Naive thymus-derived CD4-positive, alpha-beta T cell (primary cell): ENCODE measurements around the gene FGF1. TPM values are rescaled to one million over a fixed set of nuclear protein-coding genes. Genes with fewer than 3 reads are reported as not detected.

ENCODE experiments used
- ATAC-seq: fragments of 150-1000 bp; cut with Tn5 transposase; 2 replicates; pipeline ENCODE4 v1.10.0; 2021; ENCODE audit warnings: mild to moderate bottlenecking, moderate library complexity
- CTCF ChIA-PET: fragments of 350-600 bp; sonication (Branson Sonifier 250); formaldehyde crosslinking; loops from one replicate; lab custom pipeline; 2021; ENCODE audit warnings: antibody characterized with exemption; lab: Charles Lee
- POLR2A ChIA-PET: fragments of 350-600 bp; sonication (Branson Sonifier 250); formaldehyde crosslinking; loops from one replicate; lab custom pipeline; 2021; ENCODE audit warnings: antibody characterized with exemption, inconsistent platforms; lab: Charles Lee
- DNase-seq, 9 donors: peaks; one replicate each; pipeline versions ENCODE4 v3.0.0 to v3.0.0-alpha.2; 2020 to 2022; ENCODE audit warnings: mixed read lengths in 1 of 9
- H3K27ac ChIP-seq: one replicate; pipeline ENCODE4 v1.7.0; 2013; ENCODE audit warnings: mild to moderate bottlenecking, low read depth, low read length, moderate library complexity
- H3K27me3 ChIP-seq, 2 donors: one replicate each; pipeline ENCODE4 v1.7.0; 2013; ENCODE audit warnings: low read length in 2 of 2, mild to moderate bottlenecking in 2 of 2, moderate library complexity in 2 of 2; ENCODE audit not compliant: control insufficient read depth in 2 of 2, insufficient read depth in 2 of 2
- H3K36me3 ChIP-seq, 3 experiments: 1 replicate in 2 of 3; 2 replicates in 1 of 3; pipeline ENCODE4 v1.7.0; 2013; ENCODE audit warnings: low read length in 3 of 3, mild to moderate bottlenecking in 3 of 3, moderate library complexity in 1 of 3; ENCODE audit not compliant: insufficient read depth in 3 of 3, control insufficient read depth in 2 of 3
- H3K4me1 ChIP-seq, 2 donors: one replicate each; pipeline ENCODE4 v1.7.0; 2013; ENCODE audit warnings: low read length in 2 of 2, mild to moderate bottlenecking in 2 of 2, moderate library complexity in 1 of 2; ENCODE audit not compliant: control insufficient read depth in 2 of 2, insufficient read depth in 2 of 2
- H3K4me3 ChIP-seq: 2 replicates; pipeline ENCODE4 v1.7.0; 2013; ENCODE audit warnings: mild to moderate bottlenecking, low read length
- H3K9me3 ChIP-seq, 3 experiments: 1 replicate in 2 of 3; 2 replicates in 1 of 3; pipeline ENCODE4 v1.7.0; 2013; ENCODE audit warnings: low read length in 3 of 3; ENCODE audit not compliant: control insufficient read depth in 2 of 3
- H3K27ac Mint-ChIP-seq, 9 donors: one replicate each; pipeline ENCODE4 v1.8.0; 2020 to 2022; ENCODE audit warnings: mixed read lengths in 9 of 9, mild to moderate bottlenecking in 8 of 9, moderate library complexity in 5 of 9, inconsistent platforms in 2 of 9
- H3K27me3 Mint-ChIP-seq, 5 donors: one replicate each; pipeline ENCODE4 v1.8.0; 2021 to 2022; ENCODE audit warnings: mixed read lengths in 5 of 5, mild to moderate bottlenecking in 1 of 5
- H3K36me3 Mint-ChIP-seq, 5 donors: one replicate each; pipeline ENCODE4 v1.8.0; 2020 to 2022; ENCODE audit warnings: mixed read lengths in 5 of 5, mild to moderate bottlenecking in 3 of 5, inconsistent platforms in 1 of 5
- H3K4me1 Mint-ChIP-seq, 7 donors: one replicate each; pipeline ENCODE4 v1.8.0; 2020 to 2022; ENCODE audit warnings: mixed read lengths in 7 of 7, mild to moderate bottlenecking in 3 of 7, inconsistent platforms in 1 of 7
- H3K4me3 Mint-ChIP-seq, 10 donors: one replicate each; pipeline ENCODE4 v1.8.0; 2020 to 2022; ENCODE audit warnings: mild to moderate bottlenecking in 10 of 10, mixed read lengths in 10 of 10, moderate library complexity in 6 of 10, inconsistent platforms in 2 of 10
- H3K9me3 Mint-ChIP-seq, 11 donors: one replicate each; pipeline ENCODE4 v1.8.0; 2020 to 2022; ENCODE audit warnings: mixed read lengths in 11 of 11, mild to moderate bottlenecking in 4 of 11, inconsistent platforms in 1 of 11, moderate library complexity in 1 of 11
- intact Hi-C, 2 donors: fragments of 100-400 bp; cut with micrococcal nuclease; formaldehyde crosslinking; loops; one replicate each; pipeline ENCODE4 v1.15.1; 2023
- polyA plus RNA-seq, 2 donors: library from polyadenylated mRNA; unstranded; fragments of 300-500 nt; fragmentation: Illumina TruSeq; gene quantifications; one replicate each; pipeline ENCODE4 v1.2.3, GENCODE V29; 2021
- total RNA-seq, 6 experiments: library from RNA in 5 of 6; stranded (reverse) in 5 of 6; gene quantifications; 1 replicate in 5 of 6; 2 replicates in 1 of 6; pipeline ENCODE4 v1.2.3 and lab custom pipeline; 2021 to 2026

Gene FGF1
- total and polyA plus RNA-seq, 7 experiments from 2014 or later: not detected

DNA sequence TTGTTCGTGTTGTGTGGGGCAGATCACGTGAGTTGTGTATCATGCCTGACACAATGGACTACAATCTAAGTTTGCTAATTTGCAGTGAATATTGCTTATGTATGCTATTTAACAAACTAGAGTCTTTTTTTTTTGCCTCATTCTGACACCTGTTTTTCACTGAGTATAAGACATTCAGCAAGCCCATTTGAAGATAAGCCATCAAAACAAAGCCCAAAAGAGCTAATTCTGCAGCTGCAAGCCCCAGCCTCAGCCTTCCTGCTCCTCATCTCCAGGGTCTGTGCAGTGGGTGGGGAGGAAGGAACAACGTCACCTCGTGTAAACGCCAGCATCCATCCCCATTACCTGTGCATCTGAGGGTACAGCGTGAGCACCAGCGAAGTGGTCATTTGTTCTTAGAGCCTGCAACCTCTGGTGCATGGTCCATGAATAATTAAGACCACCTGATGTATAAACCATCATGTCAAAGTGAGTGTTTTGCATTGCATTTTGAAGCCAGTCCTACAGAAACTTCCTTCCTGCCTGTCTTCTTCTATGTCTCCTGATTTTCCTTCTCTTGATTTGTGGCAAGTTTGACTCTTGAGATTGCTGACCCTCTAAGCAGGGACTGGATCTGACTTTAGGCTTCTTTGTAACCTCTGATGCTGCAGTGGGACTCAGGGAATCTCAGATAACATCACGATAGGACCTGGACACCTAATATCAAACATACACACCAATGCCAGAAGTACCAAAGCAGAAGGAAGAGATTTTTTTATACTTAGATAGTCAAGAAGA lies 73.2 kb downstream of the FGF1 start:
- Mint-ChIP-seq H3K27me3 (peaks cover 3 to 22% (median 11%) of the 10 kb centered on the region in 5 donors), H3K9me3 (peaks cover 0 to under 1% (median 0%) of the 10 kb centered on the region in 11 donors), H3K27ac (no peak overlapping the region), H3K4me1 (peaks cover 0 to 6% (median 4%) of the 10 kb centered on the region in 7 donors), H3K4me3 (no peak overlapping the region), H3K36me3 (no peaks in the 10 kb centered on the region)
- Histone ChIP-seq H3K4me3 (no peak overlapping the region), H3K36me3 (no peaks in the 10 kb centered on the region), H3K27me3 (no peaks in the 10 kb centered on the region), H3K4me1 (no peaks in the 10 kb centered on the region), H3K27ac (no peak overlapping the region), H3K9me3 (no peaks in the 10 kb centered on the region)
- ChIA-PET CTCF (no interaction called here), POLR2A (no interaction called here)
- no peak for DNase-seq
- no peak for ATAC-seq
- intact Hi-C loops: loop anchor here (5.0 to 10.0 kb wide), 2 partner anchors 460 to 1212 kb away; no protein-coding TSS in a partner anchor

DNA sequence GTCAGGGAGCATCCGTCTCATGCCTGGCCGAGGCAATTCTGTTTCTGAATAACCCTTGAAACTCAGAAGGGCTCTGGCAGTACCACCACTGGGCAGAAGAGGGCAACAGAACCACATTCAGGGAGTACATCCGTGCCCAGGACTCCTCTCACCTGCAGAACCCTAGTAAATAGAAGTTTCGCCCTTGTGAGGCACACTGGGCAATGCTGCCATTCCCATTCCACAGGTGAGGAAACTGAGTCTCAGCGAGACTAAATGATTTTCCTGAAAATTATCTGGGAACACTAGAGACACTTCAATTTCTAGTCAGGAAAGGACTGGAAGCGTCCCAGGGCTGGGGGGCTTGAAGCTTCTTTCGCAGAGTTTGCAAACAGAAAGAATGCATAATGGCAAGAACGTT lies 74.7 kb downstream of the FGF1 start:
- peaks cover 3 to 22% (median 11%) of the 10 kb centered on the region in 5 donors for H3K27me3 Mint-ChIP-seq
- CTCF ChIA-PET: interaction anchor here (0.8 to 1.4 kb wide), 2 partner anchors 87 to 142 kb away, joined by 3 read pairs; no protein-coding TSS in a partner anchor

DNA sequence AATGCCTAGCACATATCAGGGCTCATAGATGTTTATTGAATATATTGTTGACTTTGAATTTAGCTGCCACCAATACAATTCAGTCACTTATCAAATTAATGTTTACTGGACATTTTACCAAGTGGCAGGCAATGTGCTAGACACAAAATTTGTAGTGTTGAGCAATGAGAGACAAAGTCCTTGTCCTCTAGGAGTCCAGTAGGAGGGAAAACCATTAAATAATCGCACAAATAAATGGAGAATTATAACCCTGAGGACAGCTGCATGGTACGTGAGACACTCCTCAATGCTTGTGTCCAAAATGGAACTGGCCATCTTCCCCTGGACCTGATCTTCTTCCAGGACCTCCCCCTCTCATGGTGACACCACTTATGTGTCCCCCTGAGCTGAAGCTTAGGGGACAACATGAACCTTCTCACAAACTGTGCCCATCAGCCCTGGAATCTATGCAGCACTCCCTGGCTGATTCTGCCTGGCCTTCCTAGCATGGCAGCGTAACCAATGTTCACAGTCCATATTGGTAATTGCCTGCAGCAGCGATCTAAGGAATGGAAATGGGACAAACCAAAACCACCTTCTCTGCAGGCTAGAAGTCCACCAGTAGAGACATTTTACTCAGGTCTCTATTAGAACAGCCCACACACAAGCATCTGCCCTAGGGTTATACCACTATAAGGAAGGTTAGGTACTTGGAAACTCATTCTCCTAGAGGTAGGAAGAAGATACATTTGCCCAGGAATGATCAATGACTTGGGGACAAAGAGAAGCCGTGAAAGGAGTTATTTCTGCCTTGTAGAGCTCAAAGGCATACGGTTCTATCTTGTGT lies 75.5 kb downstream of the FGF1 start:
- H3K4me1 ChIP-seq: no peaks in the 10 kb centered on the region
- H3K9me3 ChIP-seq: no peaks in the 10 kb centered on the region
- intact Hi-C loops: loop anchor here (1.0 to 10.0 kb wide), 7 partner anchors 44 to 1214 kb away; no protein-coding TSS in a partner anchor
- peaks cover 0 to 1% (median 0%) of the 10 kb centered on the region in 11 donors for H3K9me3 Mint-ChIP-seq
- no peaks in the 10 kb centered on the region for H3K36me3 ChIP-seq
- DNase-seq (no peak), ATAC-seq (no peak)
- ChIA-PET CTCF (interaction anchor here (0.8 to 1.4 kb wide), 2 partner anchors 88 to 142 kb away, joined by 3 read pairs; no protein-coding TSS in a partner anchor), POLR2A (no interaction called here)
- no peak overlapping the region for H3K27ac Mint-ChIP-seq
- peaks cover 7 to 26% (median 15%) of the 10 kb centered on the region in 5 donors for H3K27me3 Mint-ChIP-seq
- H3K27me3 ChIP-seq: no peaks in the 10 kb centered on the region
- H3K4me3 ChIP-seq: no peak overlapping the region
- H3K36me3 Mint-ChIP-seq: peaks cover 0 to 3% (median 0%) of the 10 kb centered on the region in 5 donors
- no peak overlapping the region for H3K4me3 Mint-ChIP-seq
- peaks cover 0 to 5% (median 2%) of the 10 kb centered on the region in 7 donors for H3K4me1 Mint-ChIP-seq
- no peak overlapping the region for H3K27ac ChIP-seq

More for the DNA sequence above, 74.7 kb downstream of the FGF1 start:
- H3K27ac ChIP-seq: no peak overlapping the region
- POLR2A ChIA-PET: no interaction called here
- Mint-ChIP-seq H3K27ac (no peak overlapping the region), H3K9me3 (peaks cover 0 to 1% (median 0%) of the 10 kb centered on the region in 11 donors), H3K4me3 (no peak overlapping the region), H3K36me3 (no peaks in the 10 kb centered on the region), H3K4me1 (peaks cover 0 to 5% (median 2%) of the 10 kb centered on the region in 7 donors)
- ATAC-seq (peak; percentile 86), DNase-seq (peak; percentile 21 to 68 (median 54))
- H3K4me3 ChIP-seq: no peak overlapping the region
- H3K4me1 ChIP-seq: no peaks in the 10 kb centered on the region
- intact Hi-C loops: loop anchor here (1.0 to 10.0 kb wide), 7 partner anchors 44 to 1214 kb away; no protein-coding TSS in a partner anchor
- H3K27me3 ChIP-seq: no peaks in the 10 kb centered on the region
- H3K9me3 ChIP-seq: no peaks in the 10 kb centered on the region
- no peaks in the 10 kb centered on the region for H3K36me3 ChIP-seq

DNA sequence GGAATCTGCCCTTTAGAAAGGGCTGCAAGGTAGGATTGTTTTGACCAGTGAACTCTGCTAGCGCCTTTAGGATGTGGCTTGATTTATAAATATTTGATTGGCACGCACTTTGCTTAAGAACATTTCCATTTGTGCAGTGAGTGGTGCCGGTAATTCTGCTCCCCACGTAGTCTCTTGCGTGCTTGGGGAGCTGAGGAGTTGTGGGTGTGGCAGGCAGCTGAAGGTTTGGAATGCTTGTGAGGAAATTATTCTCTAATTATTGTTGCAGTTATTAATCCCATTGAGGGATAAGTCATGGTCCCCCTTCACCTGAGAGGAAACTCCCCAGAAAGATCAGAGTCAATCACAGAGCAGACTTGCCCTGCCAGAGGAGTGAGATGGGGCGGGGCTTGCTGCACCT lies 76.7 kb downstream of the FGF1 start:
- H3K4me1 Mint-ChIP-seq: peaks cover 0 to 5% (median 2%) of the 10 kb centered on the region in 7 donors
- ATAC-seq: no peak
- Histone ChIP-seq H3K4me1 (no peaks in the 10 kb centered on the region), H3K36me3 (no peaks in the 10 kb centered on the region), H3K9me3 (no peaks in the 10 kb centered on the region), H3K27me3 (no peaks in the 10 kb centered on the region), H3K4me3 (no peak overlapping the region), H3K27ac (no peak overlapping the region)
- H3K4me3 Mint-ChIP-seq: no peak overlapping the region
- H3K9me3 Mint-ChIP-seq: peaks cover 0 to 1% (median 0%) of the 10 kb centered on the region in 11 donors
- ChIA-PET CTCF (interaction anchor here (0.7 kb wide), 1 partner anchor 748 kb away, joined by 3 read pairs; no protein-coding TSS in a partner anchor), POLR2A (no interaction called here)
- peaks cover 0 to 3% (median 0%) of the 10 kb centered on the region in 5 donors for H3K36me3 Mint-ChIP-seq
- DNase-seq: no peak
- peaks cover 8 to 27% (median 17%) of the 10 kb centered on the region in 5 donors for H3K27me3 Mint-ChIP-seq
- peak overlapping the region in 1 of 9 donors; percentile 52 for H3K27ac Mint-ChIP-seq
- intact Hi-C loops: no loop called here

DNA sequence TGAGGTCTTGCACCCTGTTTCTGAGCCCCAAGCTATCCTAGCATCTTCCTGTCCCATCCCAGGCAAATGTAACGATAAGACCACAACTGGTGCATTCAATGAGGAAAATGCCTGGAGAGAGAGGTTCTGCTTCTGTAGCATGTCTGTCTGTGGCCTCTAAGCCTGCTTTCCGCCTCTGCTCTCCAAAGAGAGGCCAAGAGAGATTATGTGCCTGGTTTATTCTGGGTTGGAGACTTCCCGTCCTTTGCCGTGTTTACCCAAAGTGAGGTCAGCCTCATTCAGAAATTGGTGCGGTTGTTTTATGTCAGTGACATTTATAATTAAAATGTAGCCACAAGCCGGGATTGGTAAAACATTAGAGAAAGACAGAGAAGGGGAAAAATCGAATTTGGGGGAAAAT lies 77.8 kb downstream of the FGF1 start:
- no peak overlapping the region for H3K27ac ChIP-seq
- H3K27ac Mint-ChIP-seq: no peak overlapping the region
- H3K27me3 Mint-ChIP-seq: peaks cover 15 to 33% (median 17%) of the 10 kb centered on the region in 5 donors
- peaks cover 0 to 5% (median 2%) of the 10 kb centered on the region in 7 donors for H3K4me1 Mint-ChIP-seq
- DNase-seq (no peak), ATAC-seq (no peak)
- no peaks in the 10 kb centered on the region for H3K4me1 ChIP-seq
- H3K27me3 ChIP-seq: peaks cover 0 to 5% of the 10 kb centered on the region in 2 donors
- no peaks in the 10 kb centered on the region for H3K36me3 ChIP-seq
- intact Hi-C loops: no loop called here
- POLR2A ChIA-PET: no interaction called here
- no peak overlapping the region for H3K4me3 ChIP-seq
- no peak overlapping the region for H3K4me3 Mint-ChIP-seq
- H3K9me3 ChIP-seq: no peaks in the 10 kb centered on the region
- H3K9me3 Mint-ChIP-seq: peaks cover 0 to 1% (median 0%) of the 10 kb centered on the region in 11 donors
- CTCF ChIA-PET: no interaction called here
- peaks cover 0 to 3% (median 0%) of the 10 kb centered on the region in 5 donors for H3K36me3 Mint-ChIP-seq

DNA sequence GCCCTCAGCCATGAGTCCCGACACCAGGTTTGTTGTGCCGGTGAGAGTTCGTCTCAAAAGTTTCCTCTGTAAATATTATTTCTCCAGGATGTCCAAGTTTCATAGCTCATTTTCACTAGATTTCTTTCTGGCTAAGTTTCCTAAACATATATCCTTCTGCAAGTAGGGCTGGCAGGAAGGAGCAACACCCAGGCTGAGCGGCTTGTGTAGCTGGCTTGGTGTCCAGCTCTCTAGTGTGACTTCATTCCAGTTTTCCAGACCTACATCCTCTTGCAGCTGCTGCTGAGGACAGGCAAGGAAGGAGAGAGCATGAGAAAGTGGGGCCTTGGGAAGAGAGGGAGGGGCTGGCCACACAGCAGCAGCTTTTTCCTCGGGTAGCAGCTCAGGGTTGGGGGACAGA lies 80.3 kb downstream of the FGF1 start:
- H3K36me3 Mint-ChIP-seq: peaks cover 0 to 3% (median 0%) of the 10 kb centered on the region in 5 donors
- ChIA-PET POLR2A (no interaction called here), CTCF (interaction anchor here (0.6 kb wide), 1 partner anchor 140 kb away, joined by 7 read pairs; no protein-coding TSS in a partner anchor)
- no peaks in the 10 kb centered on the region for H3K4me1 Mint-ChIP-seq
- no peak overlapping the region for H3K4me3 Mint-ChIP-seq
- DNase-seq (no peak), ATAC-seq (no peak)
- Histone ChIP-seq H3K27ac (no peak overlapping the region), H3K4me1 (no peaks in the 10 kb centered on the region), H3K4me3 (no peak overlapping the region), H3K36me3 (no peaks in the 10 kb centered on the region), H3K27me3 (peaks cover 0 to 5% of the 10 kb centered on the region in 2 donors), H3K9me3 (no peaks in the 10 kb centered on the region)
- intact Hi-C loops: no loop called here
- peaks cover 0 to 1% (median 0%) of the 10 kb centered on the region in 11 donors for H3K9me3 Mint-ChIP-seq
- H3K27ac Mint-ChIP-seq: no peak overlapping the region
- H3K27me3 Mint-ChIP-seq: peaks cover 10 to 38% (median 17%) of the 10 kb centered on the region in 5 donors
